K562 (cell line): ENCODE data around the gene PDCD1. TPM values are rescaled to one million over a fixed set of nuclear protein-coding genes. Genes with fewer than 3 reads are reported as not detected.
A peak's percentile ranks its signal among the peaks of the same experiment; 100 is the strongest.

Source experiments
- ARNT ChIP-seq, 2 experiments: fragments of 450-650 bp; IDR thresholded peaks; 2 replicates each; pipeline ENCODE4 v1.6.1; 2016; ENCODE audit warnings: mild to moderate bottlenecking in 1 of 2
- C11orf30 ChIP-seq: fragments of 450-650 bp; IDR thresholded peaks from 2 replicates; pipeline ENCODE4 v1.6.1; 2016; ENCODE audit warnings: low read depth, mild to moderate bottlenecking
- CREB1 ChIP-seq, 2 experiments: sonication (generic) in 1 of 2; formaldehyde crosslinking in 1 of 2; IDR thresholded peaks; 2 replicates each; pipeline versions ENCODE4 v1.6.1 to v1.8.0; 2012 to 2022; ENCODE audit warnings: inconsistent platforms in 1 of 2, mild to moderate bottlenecking in 1 of 2, missing genetic modification reagents in 1 of 2, moderate library complexity in 1 of 2
- CREM ChIP-seq: IDR thresholded peaks from 2 replicates; pipeline ENCODE4 v1.6.1; 2014; ENCODE audit warnings: antibody characterized with exemption, low read depth
- DPF2 ChIP-seq: fragments of 450-650 bp; IDR thresholded peaks from 2 replicates; pipeline ENCODE4 v1.6.1; 2016
- HBP1 ChIP-seq: fragments of 450-650 bp; formaldehyde crosslinking; IDR thresholded peaks from 2 replicates; pipeline ENCODE4 v1.4.0; 2022; ENCODE audit warnings: missing genetic modification characterization
- MTF1 ChIP-seq: fragments of 250-450 bp; sonication (Bioruptor Pico); IDR thresholded peaks from 2 replicates; pipeline ENCODE4 v1.9.0; 2021; ENCODE audit warnings: moderate library complexity, mild to moderate bottlenecking, inconsistent platforms, borderline replicate concordance
- NRF1 ChIP-seq, 2 experiments: fragments of 450-650 bp; IDR thresholded peaks in 1 of 2; conservative IDR thresholded peaks in 1 of 2; 2 replicates each; pipeline ENCODE4 v1.6.1; 2014; ENCODE audit warnings: mild to moderate bottlenecking in 2 of 2
- SRSF3 ChIP-seq: fragments of 200-400 bp; formaldehyde crosslinking; IDR thresholded peaks from 2 replicates; pipeline ENCODE4 v1.6.1; 2016; ENCODE audit warnings: mild to moderate bottlenecking, low read length, moderate library complexity; ENCODE audit not compliant: insufficient read depth
- ZBTB49 ChIP-seq: sonication (generic); formaldehyde crosslinking; IDR thresholded peaks from 2 replicates; pipeline ENCODE4 v1.8.0; 2022; ENCODE audit warnings: missing genetic modification reagents, mild to moderate bottlenecking, borderline replicate concordance
- ZC3H11A ChIP-seq: IDR thresholded peaks from 2 replicates; pipeline ENCODE4 v1.6.1; 2012; ENCODE audit warnings: low read depth, low read length, improper control_type of control experiment
- ZKSCAN3 ChIP-seq: fragments of 250-450 bp; sonication (Bioruptor Pico); IDR thresholded peaks from 2 replicates; pipeline ENCODE4 v1.4.0; 2020
- ZNF140 ChIP-seq: fragments of 250-450 bp; sonication (Bioruptor Pico); IDR thresholded peaks from 2 replicates; pipeline ENCODE4 v1.8.0; 2021; ENCODE audit warnings: moderate library complexity, mild to moderate bottlenecking, inconsistent platforms
- ZNF197 ChIP-seq: fragments of 200-800 bp; sonication (Bioruptor generic); IDR thresholded peaks from 2 replicates; pipeline ENCODE4 v1.6.1; 2016; ENCODE audit warnings: low read depth, missing genetic modification characterization, missing compliant biosample characterization
- polyA plus RNA-seq, 8 experiments: library from polyadenylated mRNA; depleted of rRNA in 4 of 8; stranded (reverse) in 5 of 8; unstranded in 3 of 8; fragments of >200 nt; fragmentation: Nextera tagmentation in 2 of 8; fragmentation: Illumina TruSeq in 1 of 8; extraction: Ambion mirVana in 2 of 8; extraction: Trizol in 1 of 8; gene quantifications; 2 replicates each; pipeline versions ENCODE4 v1.2.1 to v1.2.3, GENCODE V29; 2011 to 2014; ENCODE audit warnings: inconsistent platforms in 1 of 8, missing spikeins in 1 of 8
- total RNA-seq, 7 experiments: library from RNA; depleted of rRNA in 6 of 7; stranded (reverse); fragments of >200 nt in 6 of 7; fragmentation: Illumina TruSeq in 2 of 7; extraction: Trizol in 2 of 7; gene quantifications; 2 replicates each; pipeline versions ENCODE4 v1.2.1 to v1.2.3, GENCODE V29; 2011 to 2021; ENCODE audit warnings: low replicate concordance in 1 of 7
- TF ChIP-seq, protein P1 (sequence below): fragments of 150-350 bp; conservative IDR thresholded peaks from 2 replicates; pipeline ENCODE4 v1.6.1; 2014; ENCODE audit warnings: low read length
- TF ChIP-seq, protein P2 (sequence below): fragments of 450-650 bp; formaldehyde crosslinking; conservative IDR thresholded peaks from 2 replicates; pipeline ENCODE4 v1.4.0; 2022; ENCODE audit warnings: mild to moderate bottlenecking, missing genetic modification characterization
- TF ChIP-seq, protein P3 (sequence below): fragments of 250-450 bp; sonication (Bioruptor Pico); IDR thresholded peaks from 2 replicates; pipeline ENCODE4 v1.8.0; 2021; ENCODE audit warnings: moderate library complexity, mild to moderate bottlenecking, inconsistent platforms

Gene PDCD1
- total and polyA plus RNA-seq, 9 of the 15 experiments (the other 6 are each of a cell fraction or from before 2014, with no cell fraction given), result 0.15 to 2.5 (median 1.0) TPM; not detected in 2

GRCh38 chr2:241892299-241893137, 33.8 kb upstream of the PDCD1 start (continued):
- 0 out of 2 replicates have a peak, but pooled peaks have one; percentile 12 for TF ChIP-seq CREM
- peak; percentile 85 for TF ChIP-seq C11orf30
- TF ChIP-seq, protein P1, sequence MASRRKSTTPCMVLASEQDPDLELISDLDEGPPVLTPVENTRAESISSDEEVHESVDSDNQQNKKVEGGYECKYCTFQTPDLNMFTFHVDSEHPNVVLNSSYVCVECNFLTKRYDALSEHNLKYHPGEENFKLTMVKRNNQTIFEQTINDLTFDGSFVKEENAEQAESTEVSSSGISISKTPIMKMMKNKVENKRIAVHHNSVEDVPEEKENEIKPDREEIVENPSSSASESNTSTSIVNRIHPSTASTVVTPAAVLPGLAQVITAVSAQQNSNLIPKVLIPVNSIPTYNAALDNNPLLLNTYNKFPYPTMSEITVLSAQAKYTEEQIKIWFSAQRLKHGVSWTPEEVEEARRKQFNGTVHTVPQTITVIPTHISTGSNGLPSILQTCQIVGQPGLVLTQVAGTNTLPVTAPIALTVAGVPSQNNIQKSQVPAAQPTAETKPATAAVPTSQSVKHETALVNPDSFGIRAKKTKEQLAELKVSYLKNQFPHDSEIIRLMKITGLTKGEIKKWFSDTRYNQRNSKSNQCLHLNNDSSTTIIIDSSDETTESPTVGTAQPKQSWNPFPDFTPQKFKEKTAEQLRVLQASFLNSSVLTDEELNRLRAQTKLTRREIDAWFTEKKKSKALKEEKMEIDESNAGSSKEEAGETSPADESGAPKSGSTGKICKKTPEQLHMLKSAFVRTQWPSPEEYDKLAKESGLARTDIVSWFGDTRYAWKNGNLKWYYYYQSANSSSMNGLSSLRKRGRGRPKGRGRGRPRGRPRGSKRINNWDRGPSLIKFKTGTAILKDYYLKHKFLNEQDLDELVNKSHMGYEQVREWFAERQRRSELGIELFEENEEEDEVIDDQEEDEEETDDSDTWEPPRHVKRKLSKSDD, result no peak
- TF ChIP-seq HBP1 (CRISPR knock-in tag), result no peak
- TF ChIP-seq ZC3H11A, result no peak
- no peak for TF ChIP-seq CREB1 (IDR thresholded peaks at IDR 0.05)
- TF ChIP-seq CREB1 (CRISPR knock-in tag; IDR thresholded peaks at IDR 0.05), result no peak
- TF ChIP-seq ZNF197 (CRISPR knock-in tag), result no peak
- TF ChIP-seq NRF1 (conservative IDR thresholded peaks at IDR 0.05 in 1 of 2, IDR thresholded peaks at IDR 0.05 in 1 of 2), result 0 out of 4 replicates have a peak, but pooled peaks have one; percentile 8 to 27
- TF ChIP-seq DPF2, result peak; percentile 92
- TF ChIP-seq SRSF3, result no peak
- 0 out of 4 replicates have a peak, but pooled peaks of 1 of the 2 experiments have one; percentile 38 for TF ChIP-seq ARNT (IDR thresholded peaks at IDR 0.05)
- TF ChIP-seq ZBTB49 (CRISPR knock-in tag), result no peak
- TF ChIP-seq, protein P2, sequence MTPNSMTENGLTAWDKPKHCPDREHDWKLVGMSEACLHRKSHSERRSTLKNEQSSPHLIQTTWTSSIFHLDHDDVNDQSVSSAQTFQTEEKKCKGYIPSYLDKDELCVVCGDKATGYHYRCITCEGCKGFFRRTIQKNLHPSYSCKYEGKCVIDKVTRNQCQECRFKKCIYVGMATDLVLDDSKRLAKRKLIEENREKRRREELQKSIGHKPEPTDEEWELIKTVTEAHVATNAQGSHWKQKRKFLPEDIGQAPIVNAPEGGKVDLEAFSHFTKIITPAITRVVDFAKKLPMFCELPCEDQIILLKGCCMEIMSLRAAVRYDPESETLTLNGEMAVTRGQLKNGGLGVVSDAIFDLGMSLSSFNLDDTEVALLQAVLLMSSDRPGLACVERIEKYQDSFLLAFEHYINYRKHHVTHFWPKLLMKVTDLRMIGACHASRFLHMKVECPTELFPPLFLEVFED (CRISPR knock-in tag), result no peak
- no peak for TF ChIP-seq ZKSCAN3 (CRISPR knock-in tag)
- TF ChIP-seq, protein P3, sequence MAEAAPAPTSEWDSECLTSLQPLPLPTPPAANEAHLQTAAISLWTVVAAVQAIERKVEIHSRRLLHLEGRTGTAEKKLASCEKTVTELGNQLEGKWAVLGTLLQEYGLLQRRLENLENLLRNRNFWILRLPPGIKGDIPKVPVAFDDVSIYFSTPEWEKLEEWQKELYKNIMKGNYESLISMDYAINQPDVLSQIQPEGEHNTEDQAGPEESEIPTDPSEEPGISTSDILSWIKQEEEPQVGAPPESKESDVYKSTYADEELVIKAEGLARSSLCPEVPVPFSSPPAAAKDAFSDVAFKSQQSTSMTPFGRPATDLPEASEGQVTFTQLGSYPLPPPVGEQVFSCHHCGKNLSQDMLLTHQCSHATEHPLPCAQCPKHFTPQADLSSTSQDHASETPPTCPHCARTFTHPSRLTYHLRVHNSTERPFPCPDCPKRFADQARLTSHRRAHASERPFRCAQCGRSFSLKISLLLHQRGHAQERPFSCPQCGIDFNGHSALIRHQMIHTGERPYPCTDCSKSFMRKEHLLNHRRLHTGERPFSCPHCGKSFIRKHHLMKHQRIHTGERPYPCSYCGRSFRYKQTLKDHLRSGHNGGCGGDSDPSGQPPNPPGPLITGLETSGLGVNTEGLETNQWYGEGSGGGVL (CRISPR knock-in tag), result no peak
- no peak for TF ChIP-seq ZNF140 (CRISPR knock-in tag)
- no peak for TF ChIP-seq MTF1
